Measurements from ENCODE around the gene MRPL55. TPM values are rescaled to one million over a fixed set of nuclear protein-coding genes. Genes with fewer than 3 reads are reported as not detected.

MRPL55 gene
- total and polyA plus RNA-seq, 2 experiments from 2014 or later = 92.4 to 172 TPM

GRCh38 chr1:228150461-228151179, 41.5 kb upstream of the MRPL55 start:
- Histone ChIP-seq H3K4me1 (ENCODE audit: insufficient read depth) (no peaks in the 10 kb centered on the region), H2AFZ (no peak overlapping the region), H4K20me1 (replicated peaks; ENCODE audit: insufficient read depth) (no peaks in the 10 kb centered on the region), H3K9me2 (ENCODE audit: insufficient read depth) (no peaks in the 10 kb centered on the region), H3K27ac (ENCODE audit: low read depth) (no peak overlapping the region), H3K27me3 (ENCODE audit: insufficient read depth) (no peaks in the 10 kb centered on the region), H3K4me3 (no peak overlapping the region), H3K4me2 (no peak overlapping the region), H3F3A (replicated peaks; ENCODE audit: low read depth) (no peaks in the 10 kb centered on the region), H3K36me3 (ENCODE audit: insufficient read depth) (no peaks in the 10 kb centered on the region), H3K79me2 (replicated peaks; ENCODE audit: insufficient read depth) (no peaks in the 10 kb centered on the region)
- DNase-seq (ENCODE audit: low spot score) = no peak
- Mint-ChIP-seq H3K4me3 (no peak overlapping the region), H3K9me3 (no peaks in the 10 kb centered on the region), H3K4me1 (peaks cover 3% of the 10 kb centered on the region; the same call in 2 of the 3 replicates), H3K27me3 (ENCODE audit: insufficient read depth, low read depth, poor library complexity) (peaks cover 16% of the 10 kb centered on the region), H3K36me3 (ENCODE audit: low read depth) (no peaks in the 10 kb centered on the region; the same call in 2 of the 3 replicates), H3K27ac (no peak overlapping the region)
- TF ChIP-seq CTCF (conservative IDR thresholded peaks at IDR 0.05; ENCODE audit: low read depth in 2 of 2) (no peak), REST (IDR thresholded peaks at IDR 0.05; ENCODE audit: unreplicated experiment) (no peak), POLR2AphosphoS5 (IDR thresholded peaks at IDR 0.05; ENCODE audit: low read depth) (no peak), ZNF462 (CRISPR knock-in tag; IDR thresholded peaks at IDR 0.05) (no peak), STAT1 (IDR thresholded peaks at IDR 0.05; ENCODE audit: unreplicated experiment) (no peak), CREB1 (CRISPR knock-in tag; IDR thresholded peaks at IDR 0.05; ENCODE audit: low read depth) (no peak), JUNB (IDR thresholded peaks at IDR 0.05; ENCODE audit: unreplicated experiment) (no peak), ZNF331 (CRISPR knock-in tag; IDR thresholded peaks at IDR 0.05; ENCODE audit: low read depth) (no peak), NANOG (IDR thresholded peaks at IDR 0.05; ENCODE audit: borderline replicate concordance) (no peak), ZNF114 (CRISPR knock-in tag; IDR thresholded peaks at IDR 0.05) (no peak)
- ATAC-seq = no peak; the same call in 2 of the 3 replicates

Measured in GM23338 (cell line).